NT2/D1 (cell line): ENCODE measurements around the gene PRPF6.

Experiments
- SUZ12 ChIP-seq: IDR thresholded peaks from 2 replicates; pipeline ENCODE4 v1.6.1; 2011; ENCODE audit not compliant: insufficient read length, insufficient read depth; ENCODE audit errors: extremely low read depth
- ZNF274 ChIP-seq: IDR thresholded peaks from 2 replicates; pipeline ENCODE4 v1.6.1; 2011; ENCODE audit warnings: mild to moderate bottlenecking, low read depth, low read length

DNA sequence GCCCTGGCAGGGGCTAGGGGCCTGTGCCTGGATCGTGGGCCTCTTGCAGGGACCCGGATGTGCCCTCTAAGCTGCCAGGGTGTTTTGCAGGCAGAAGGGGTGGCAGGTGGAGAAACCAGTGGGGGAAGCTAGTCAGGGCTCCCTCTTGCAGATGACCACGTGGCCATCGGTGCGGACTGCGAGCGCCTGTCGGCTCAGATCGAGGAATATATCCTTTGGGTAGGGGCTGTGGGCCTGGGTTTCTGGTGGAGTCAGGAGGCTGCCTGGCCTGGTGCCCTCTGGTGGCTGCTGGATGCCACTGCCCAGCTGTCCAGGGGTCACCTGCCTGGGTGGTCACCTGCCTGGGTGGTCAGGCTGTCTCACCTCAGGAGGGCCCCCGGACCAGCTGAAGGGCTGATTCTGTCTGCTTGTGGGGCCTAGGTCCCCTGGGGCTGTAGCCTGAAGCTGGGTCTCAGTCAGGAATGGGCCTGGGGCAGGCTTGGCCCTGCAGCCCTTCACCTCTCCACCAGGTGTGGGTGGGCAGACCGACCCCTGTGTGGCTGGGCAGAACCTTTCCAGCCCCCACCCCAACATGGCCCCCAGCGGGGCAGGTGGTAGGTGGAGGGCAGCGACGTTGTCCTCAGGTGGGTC, 88.8 kb downstream of the PRPF6 start:
- no peak for TF ChIP-seq ZNF274
- TF ChIP-seq SUZ12: no peak
